CD4-positive, alpha-beta T cell (primary cell): ENCODE results near the gene COA1. TPM values are rescaled to one million over a fixed set of nuclear protein-coding genes. Genes with fewer than 3 reads are reported as not detected.

Source experiments
- ATAC-seq: fragments of 200-7000 bp; cut with Tn5 transposase; one replicate; pipeline ENCODE4 v1.10.0; 2022; ENCODE audit warnings: mild to moderate bottlenecking; ENCODE audit not compliant: poor library complexity
- CTCF ChIA-PET: fragments of 350-600 bp; sonication (Branson Sonifier 250); formaldehyde crosslinking; loops from one replicate; lab custom pipeline; 2021; ENCODE audit warnings: antibody characterized with exemption, inconsistent platforms; lab: Charles Lee
- POLR2A ChIA-PET: fragments of 350-600 bp; sonication (Branson Sonifier 250); formaldehyde crosslinking; loops from one replicate; lab custom pipeline; 2021; ENCODE audit warnings: antibody characterized with exemption, inconsistent platforms; lab: Charles Lee
- DNase-seq, 14 experiments: peaks; one replicate each; pipeline ENCODE4 v3.0.0-alpha.2; 2013 to 2020; ENCODE audit warnings: mixed read lengths in 2 of 14
- H3K27ac ChIP-seq, 2 donors: one replicate each; pipeline versions ENCODE4 v1.5.1 to v1.7.0; 2013; ENCODE audit warnings: low read length in 2 of 2, low read depth in 1 of 2, mild to moderate bottlenecking in 1 of 2
- H3K27me3 ChIP-seq, 2 experiments: 1 replicate in 1 of 2; 2 replicates in 1 of 2; pipeline versions ENCODE4 v1.6.1 to v1.7.0; 2013; ENCODE audit warnings: low read length in 2 of 2, control low read depth in 1 of 2, mild to moderate bottlenecking in 1 of 2, moderate library complexity in 1 of 2; ENCODE audit not compliant: insufficient read depth in 2 of 2, control insufficient read depth in 1 of 2
- H3K36me3 ChIP-seq: one replicate; pipeline ENCODE4 v1.6.1; 2013; ENCODE audit warnings: low read length, control low read depth; ENCODE audit not compliant: insufficient read depth
- H3K4me1 ChIP-seq: one replicate; pipeline ENCODE4 v1.6.1; 2013; ENCODE audit warnings: low read length, control low read depth; ENCODE audit not compliant: insufficient read depth
- H3K4me3 ChIP-seq: one replicate; pipeline ENCODE4 v1.5.1; 2013; ENCODE audit warnings: mild to moderate bottlenecking, low read length, moderate library complexity
- H3K9me3 ChIP-seq, 2 experiments: 1 replicate in 1 of 2; 2 replicates in 1 of 2; pipeline versions ENCODE4 v1.6.1 to v1.7.0; 2013; ENCODE audit warnings: low read length in 2 of 2, mild to moderate bottlenecking in 2 of 2, control low read depth in 1 of 2, moderate library complexity in 1 of 2; ENCODE audit not compliant: control insufficient read depth in 1 of 2, insufficient read depth in 1 of 2
- H3K27ac Mint-ChIP-seq: one replicate; pipeline ENCODE4 v1.8.0; 2020; ENCODE audit warnings: mixed read lengths
- H3K27me3 Mint-ChIP-seq: one replicate; pipeline ENCODE4 v1.8.0; 2021; ENCODE audit warnings: mixed read lengths
- H3K36me3 Mint-ChIP-seq: one replicate; pipeline ENCODE4 v1.8.0; 2021; ENCODE audit warnings: low read depth, mixed read lengths
- H3K4me1 Mint-ChIP-seq: one replicate; pipeline ENCODE4 v1.8.0; 2021; ENCODE audit warnings: low read depth, mixed read lengths
- H3K4me3 Mint-ChIP-seq: one replicate; pipeline ENCODE4 v1.8.0; 2020; ENCODE audit warnings: mild to moderate bottlenecking, mixed read lengths
- H3K9me3 Mint-ChIP-seq: one replicate; pipeline ENCODE4 v1.8.0; 2020; ENCODE audit warnings: mixed read lengths
- CTCF ChIP-seq: fragments of 200-600 bp; IDR thresholded peaks from one replicate; pipeline ENCODE4 v1.8.0; 2022; ENCODE audit warnings: antibody characterized with exemption, mild to moderate bottlenecking
- intact Hi-C, 2 experiments: fragments of 100-400 bp; cut with DNase I in 1 of 2; cut with micrococcal nuclease in 1 of 2; formaldehyde crosslinking; loops; one replicate each; pipeline versions ENCODE4 v1.15.1 to v1.9.0; 2023 to 2025; cut with DNase I, micrococcal nuclease
- total RNA-seq, 174 experiments: library from RNA in 2 of 174; stranded (reverse) in 2 of 174; gene quantifications; one replicate each; pipeline ENCODE4 v1.2.3 and lab custom pipeline; 2021 to 2026

COA1 gene
- total RNA-seq, 2 experiments from 2014 or later = 78.9 to 80.7 TPM

GRCh38 chr7:43758029-43758821, 28.9 kb upstream of the COA1 start, which contains the start of gene BLVRA:
Gene BLVRA, plus strand, starts transcription at chr7:43758680. Its CDS starts 12,479 bp downstream, at chr7:43771159.
- CTCF ChIA-PET = no interaction called here
- no peaks in the 10 kb centered on the region for H3K36me3 ChIP-seq
- Mint-ChIP-seq H3K4me1 (peaks cover 34% of the 10 kb centered on the region), H3K4me3 (peak within 1 kb of the TSS; percentile 96), H3K27me3 (no peaks in the 10 kb centered on the region), H3K9me3 (no peaks in the 10 kb centered on the region), H3K36me3 (peaks cover 6% of the 10 kb centered on the region), H3K27ac (peak within 1 kb of the TSS; percentile 64)
- H3K4me1 ChIP-seq = peaks cover 15% of the 10 kb centered on the region
- intact Hi-C loops = no loop called here
- DNase-seq (peak; percentile 30 to 83 (median 58)), ATAC-seq (peak; percentile 79)
- H3K27ac ChIP-seq = peak within 1 kb of the TSS in 1 of 2 donors; percentile 35
- H3K9me3 ChIP-seq = no peaks in the 10 kb centered on the region
- POLR2A ChIA-PET = interaction anchor here (1.0 to 2.0 kb wide), 6 partner anchors 9 to 826 kb away, joined by 3 to 17 read pairs (median 4); partner anchors contain the start of genes COA1, MRPL32, MRPS24 and PSMA2
- no peak for TF ChIP-seq CTCF
- H3K4me3 ChIP-seq = peak within 1 kb of the TSS; percentile 68
- no peaks in the 10 kb centered on the region for H3K27me3 ChIP-seq

- intact Hi-C loops = no loop called here
- peaks cover 29% of the 10 kb centered on the region for H3K4me1 Mint-ChIP-seq
- ATAC-seq (no peak), DNase-seq (no peak)
- no peaks in the 10 kb centered on the region for H3K9me3 Mint-ChIP-seq
- ChIA-PET CTCF (interaction anchor here (1.2 kb wide), 1 partner anchor 175 kb away, joined by 3 read pairs; the partner anchor contains the start of gene STK17A), POLR2A (interaction anchor here (2.0 kb wide), 1 partner anchor 28 kb away, joined by 17 read pairs; the partner anchor contains the start of gene COA1)
- Histone ChIP-seq H3K27me3 (no peaks in the 10 kb centered on the region), H3K36me3 (no peaks in the 10 kb centered on the region), H3K4me1 (peaks cover 13% of the 10 kb centered on the region), H3K27ac (no peak overlapping the region), H3K4me3 (no peak overlapping the region), H3K9me3 (no peaks in the 10 kb centered on the region)
- peak overlapping the region; percentile 64 for H3K27ac Mint-ChIP-seq
- H3K27me3 Mint-ChIP-seq = no peaks in the 10 kb centered on the region
- peaks cover 6% of the 10 kb centered on the region for H3K36me3 Mint-ChIP-seq
- H3K4me3 Mint-ChIP-seq = peak overlapping the region; percentile 91
- TF ChIP-seq CTCF = no peak
These were observed 27.9 kb upstream of the COA1 start for GRCh38 chr7:43757073-43757720.

GRCh38 chr7:43756368-43757072, 27.2 kb upstream of the COA1 start:
- no peak overlapping the region for H3K4me3 ChIP-seq
- H3K27me3 ChIP-seq = no peaks in the 10 kb centered on the region
- Mint-ChIP-seq H3K4me1 (peaks cover 23% of the 10 kb centered on the region), H3K27me3 (no peaks in the 10 kb centered on the region), H3K4me3 (peak overlapping the region; percentile 91), H3K27ac (peak overlapping the region; percentile 64), H3K9me3 (no peaks in the 10 kb centered on the region), H3K36me3 (peaks cover 6% of the 10 kb centered on the region)
- CTCF ChIA-PET = interaction anchor here (1.2 kb wide), 1 partner anchor 174 kb away, joined by 3 read pairs; the partner anchor contains the start of gene STK17A
- no peak for ATAC-seq
- no peak for DNase-seq
- H3K36me3 ChIP-seq = no peaks in the 10 kb centered on the region
- intact Hi-C loops = no loop called here
- no peak for TF ChIP-seq CTCF
- H3K27ac ChIP-seq = no peak overlapping the region
- H3K9me3 ChIP-seq = no peaks in the 10 kb centered on the region
- H3K4me1 ChIP-seq = peaks cover 13% of the 10 kb centered on the region
- POLR2A ChIA-PET = no interaction called here
